Superior temporal gyrus (tissue), 1 donor: ENCODE measurements around the gene MCOLN2.
"Not testable (repeated sequence)": the region's sequence is repeated elsewhere in the genome, so short reads cannot be mapped to it uniquely, and the experiment has no call there.

Experiments
- DNase-seq: peaks from one replicate; pipeline ENCODE4 v3.0.0-alpha.2; 2016; ENCODE audit errors: extremely low spot score

MCOLN2 gene

GRCh38 chr1:84996846-84997666, at the start of gene MCOLN2:
TSS of gene MCOLN2 (minus strand) at chr1:84997113. CDS start at chr1:84996872, 241 bp downstream.
- no peak for DNase-seq

GRCh38 chr1:85042413-85042812, 45.5 kb upstream of the MCOLN2 start:
- no peak for DNase-seq

- DNase-seq = no peak
Observed at GRCh38 chr1:85041793-85042192, 44.9 kb upstream of the MCOLN2 start.

GRCh38 chr1:85033221-85033620, 36.3 kb upstream of the MCOLN2 start:
- no peak for DNase-seq

- no peak for DNase-seq
Observed at GRCh38 chr1:85030536-85030935, 33.6 kb upstream of the MCOLN2 start.

GRCh38 chr1:85028151-85028550, 31.2 kb upstream of the MCOLN2 start:
- no peak for DNase-seq

GRCh38 chr1:85027242-85027983, 30.5 kb upstream of the MCOLN2 start:
- no peak for DNase-seq

- DNase-seq = no peak
Observed at GRCh38 chr1:85025940-85026339, 29.0 kb upstream of the MCOLN2 start.

DNA sequence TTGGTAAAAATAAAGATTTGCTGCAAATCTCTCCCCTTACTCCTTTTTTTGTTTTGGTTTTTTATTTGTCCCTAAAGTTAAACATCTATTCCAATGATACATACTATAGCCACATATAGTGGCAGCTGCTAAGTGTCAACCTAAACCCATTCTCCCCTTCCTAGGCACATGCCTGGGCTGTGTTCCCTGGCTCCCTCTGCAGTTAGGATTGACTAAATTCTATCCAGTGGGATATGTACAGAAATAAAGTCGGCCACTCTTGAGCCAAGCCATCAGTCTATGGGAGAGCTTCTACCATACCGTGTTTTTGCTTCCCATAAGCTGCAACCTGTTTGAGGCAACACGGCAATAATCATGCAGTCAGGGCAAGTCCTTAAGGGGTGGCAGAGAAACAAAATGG, 27.8 kb upstream of the MCOLN2 start:
- DNase-seq = no peak

DNA sequence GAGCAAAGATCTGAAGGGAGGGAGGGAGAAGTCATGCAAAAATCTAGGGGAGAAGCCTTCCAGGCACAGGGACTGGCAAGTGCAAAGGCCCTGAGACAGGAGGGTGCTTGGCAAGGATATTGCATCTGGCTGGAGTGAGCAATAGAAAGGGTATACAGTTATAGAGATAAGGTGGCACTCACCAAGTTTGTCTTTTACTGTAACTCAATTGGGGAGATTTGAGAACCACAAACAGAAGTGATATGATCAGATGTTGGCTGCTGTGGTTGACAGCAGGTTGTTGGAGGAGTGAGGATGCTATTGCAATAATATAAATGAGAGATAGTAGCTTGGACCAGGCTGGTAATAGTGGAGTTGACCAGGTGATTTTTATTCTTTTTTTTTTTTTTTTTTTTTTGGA, 25.8 kb upstream of the MCOLN2 start:
- no peak for DNase-seq

GRCh38 chr1:85019994-85020393, 23.1 kb upstream of the MCOLN2 start:
- DNase-seq = no peak

- no peak for DNase-seq
Observed at GRCh38 chr1:85015826-85016225, 18.9 kb upstream of the MCOLN2 start.

GRCh38 chr1:85005641-85006040, 8.7 kb upstream of the MCOLN2 start:
- not testable (repeated sequence) for DNase-seq

DNA sequence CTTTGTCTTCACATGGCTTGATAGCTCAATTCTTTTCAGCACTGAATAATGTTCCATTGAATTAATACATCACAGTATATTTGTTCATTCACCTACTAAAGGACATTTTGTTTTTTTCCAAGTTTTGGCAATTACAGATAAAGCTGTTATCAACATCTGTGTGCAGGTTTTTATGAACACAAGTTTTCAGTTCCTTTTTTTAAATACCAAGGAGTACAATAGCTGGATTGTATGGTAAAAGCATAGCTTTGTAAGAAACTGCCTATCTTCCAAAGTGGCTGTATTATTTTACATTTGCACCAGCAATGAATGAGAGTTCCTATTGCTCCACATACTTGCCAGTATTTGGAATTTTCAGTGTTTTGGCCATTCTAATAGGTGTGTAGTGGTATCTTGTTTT, 4.8 kb upstream of the MCOLN2 start:
- DNase-seq = no peak

DNA sequence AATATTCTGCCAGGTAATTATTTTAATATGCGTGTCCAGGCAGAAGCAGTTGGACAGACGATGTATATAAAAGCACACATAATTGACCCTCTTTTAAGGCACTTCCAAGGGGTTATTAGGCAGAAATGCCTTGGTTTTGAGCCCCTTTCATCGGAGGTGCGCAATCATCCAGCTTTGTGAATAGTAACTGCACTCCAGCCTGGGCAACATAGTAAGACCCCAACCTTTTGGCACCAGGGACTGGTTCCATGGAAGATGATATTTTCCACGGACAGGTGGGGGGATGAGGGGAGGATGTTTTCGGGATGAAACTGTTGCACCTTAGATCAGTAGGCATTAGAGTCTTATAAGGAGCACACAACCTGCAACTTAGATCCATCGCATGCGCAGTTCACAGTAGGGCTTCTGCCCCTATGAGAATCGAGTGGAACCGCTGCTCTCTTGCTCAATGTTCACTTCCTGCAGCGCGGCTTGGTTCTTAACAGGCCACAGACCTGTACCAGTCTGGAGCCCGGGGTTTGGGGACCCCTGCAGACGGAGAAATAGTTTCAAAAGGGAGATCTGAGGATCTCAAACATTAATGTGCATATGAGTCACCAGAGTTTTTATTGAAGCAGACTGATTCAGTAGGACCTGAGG, 1.8 kb upstream of the MCOLN2 start:
- no peak for DNase-seq

- DNase-seq = peak; percentile 10
Observed at GRCh38 chr1:84997667-84998600, 1.0 kb upstream of the MCOLN2 start.

DNA sequence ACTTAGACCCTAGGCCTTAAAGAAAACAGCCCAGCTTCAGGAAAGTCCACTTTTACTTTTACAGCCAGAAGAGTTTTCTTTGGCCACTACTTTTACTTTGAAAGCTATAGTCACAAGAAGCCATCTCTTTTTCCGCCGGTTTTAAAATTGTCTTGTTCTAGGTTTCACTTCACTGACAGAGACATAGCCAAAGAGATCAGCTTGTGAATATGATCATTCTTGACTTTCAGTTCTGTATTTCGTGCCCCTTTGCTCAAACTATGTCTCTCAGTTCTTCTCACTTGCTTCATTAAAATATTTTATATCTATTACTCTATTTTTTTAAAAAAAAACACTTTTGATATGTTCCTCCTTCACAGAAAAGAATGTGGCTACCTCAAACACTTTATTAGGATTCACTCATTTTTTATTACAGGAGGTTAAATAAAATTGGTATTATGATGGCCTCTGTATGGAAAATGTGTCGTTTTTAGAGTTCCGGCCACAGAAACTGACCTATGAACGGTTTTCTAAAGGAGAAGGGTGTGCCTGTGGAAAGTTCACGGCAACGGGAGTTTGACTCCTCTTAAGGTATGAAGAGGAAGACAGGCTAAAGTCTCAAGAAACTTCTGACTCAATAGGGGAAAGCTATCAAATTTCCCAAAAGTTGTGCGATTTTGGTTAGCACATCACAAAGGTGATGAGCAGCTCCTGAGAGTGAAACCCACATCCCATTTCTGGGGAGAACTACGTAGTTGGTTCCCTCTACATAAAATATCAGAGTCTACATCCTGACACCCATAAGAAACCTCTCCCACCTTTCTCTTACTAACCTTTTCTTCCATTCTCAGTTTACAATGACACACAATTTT, 1.2 kb downstream of the MCOLN2 start:
- DNase-seq = no peak

DNA sequence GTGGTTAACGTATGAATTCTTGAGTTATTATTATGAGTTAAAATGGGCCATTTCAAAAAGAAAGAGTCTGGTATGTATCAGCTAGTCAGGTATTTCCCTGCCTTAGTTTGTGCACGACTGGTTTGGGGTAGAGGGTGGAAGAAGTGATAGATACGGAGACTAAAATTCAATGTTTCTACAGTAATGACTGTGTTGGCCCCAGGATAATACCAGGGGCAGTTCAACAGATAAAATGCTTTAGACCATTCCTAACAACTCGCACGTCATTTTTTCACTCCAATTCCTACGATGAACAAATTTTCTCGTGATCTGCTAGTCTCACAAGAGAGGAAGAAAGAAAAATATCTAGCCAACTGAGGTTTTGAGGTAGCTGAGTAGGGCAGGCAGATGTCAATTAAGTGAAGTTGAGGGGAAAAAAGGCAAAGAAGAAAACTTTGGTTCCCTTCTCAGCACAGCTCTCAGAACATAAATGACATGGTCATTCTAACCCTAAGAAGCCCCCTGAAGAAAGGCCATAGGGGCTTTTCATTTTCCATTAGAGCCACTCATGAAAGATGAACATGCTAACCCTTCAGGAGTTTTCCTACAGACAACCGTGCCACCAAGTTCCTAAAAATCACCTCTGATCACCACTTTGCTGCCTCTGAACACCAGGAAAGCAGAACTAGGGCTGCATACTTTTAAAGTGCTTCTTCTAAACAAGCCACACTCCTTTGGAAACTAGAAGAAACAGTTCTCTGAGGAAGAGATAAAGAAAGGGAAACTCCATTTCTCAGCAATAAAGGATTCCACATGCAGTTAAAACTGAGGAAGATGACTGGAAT, 5.6 kb downstream of the MCOLN2 start:
- no peak for DNase-seq

DNA sequence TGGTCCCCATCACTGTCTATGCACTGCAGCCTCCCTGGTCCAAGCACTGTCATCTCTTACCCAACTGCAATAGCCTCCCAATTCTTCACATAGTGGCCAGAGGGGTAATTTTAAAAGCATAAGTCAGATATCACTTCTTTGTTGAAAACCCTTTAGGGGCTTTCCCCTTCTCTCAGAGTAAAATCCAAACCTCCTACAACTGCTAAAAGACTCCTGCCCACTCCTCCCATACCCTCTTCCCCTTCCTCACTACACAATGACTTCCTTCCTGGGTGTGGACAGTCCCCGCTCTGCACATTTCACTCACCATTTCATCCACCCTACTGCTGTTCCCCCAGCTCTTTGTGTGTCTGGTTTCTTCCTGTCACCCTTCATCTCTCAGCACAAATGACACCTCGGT, 8.3 kb downstream of the MCOLN2 start:
- no peak for DNase-seq

DNA sequence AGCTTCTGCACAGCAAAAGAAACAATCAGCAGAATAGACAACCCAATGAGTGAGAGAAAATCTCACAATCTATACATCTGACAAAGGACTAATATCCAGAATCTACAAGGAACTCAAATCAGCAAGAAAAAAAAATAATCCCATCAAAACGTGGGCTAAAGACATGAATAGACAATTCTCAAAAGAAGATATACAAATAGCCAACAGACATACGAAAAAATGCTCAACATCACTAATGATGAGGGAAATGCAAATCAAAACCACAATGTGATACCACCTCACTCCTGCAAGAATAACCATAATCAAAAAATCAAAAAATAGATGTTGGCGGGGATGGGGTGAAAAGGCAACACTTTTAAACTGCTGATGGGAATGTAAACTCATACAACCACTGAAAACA, 10.4 kb downstream of the MCOLN2 start:
- DNase-seq = not testable (repeated sequence)
